ENCODE data around the gene PPP1R27.

The PPP1R27 gene, protein sequence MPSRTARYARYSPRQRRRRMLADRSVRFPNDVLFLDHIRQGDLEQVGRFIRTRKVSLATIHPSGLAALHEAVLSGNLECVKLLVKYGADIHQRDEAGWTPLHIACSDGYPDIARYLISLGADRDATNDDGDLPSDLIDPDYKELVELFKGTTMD

DNA sequence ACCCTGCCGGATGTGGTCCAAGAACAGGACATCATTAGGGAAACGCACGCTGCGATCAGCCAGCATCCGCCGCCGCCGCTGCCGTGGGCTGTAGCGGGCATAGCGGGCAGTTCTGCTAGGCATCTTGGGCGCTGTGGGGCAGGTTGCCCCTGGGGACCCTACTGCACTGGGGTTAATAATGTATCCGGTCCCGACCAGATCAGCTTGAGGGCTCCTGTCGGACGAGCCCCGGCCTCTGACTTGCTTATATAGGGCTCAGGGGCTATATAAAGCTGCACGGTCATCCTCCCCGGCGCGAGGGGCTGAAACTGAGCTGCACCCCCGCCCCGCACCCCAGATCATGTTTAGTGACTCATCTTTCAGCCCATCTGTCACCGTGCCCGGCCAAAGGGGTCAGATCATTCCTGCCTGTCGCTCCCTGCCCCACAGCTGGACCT, at the start of gene PPP1R27:
PPP1R27 (minus strand) TSS at position 220 of the 437 bp plus-strand sequence; CDS start at position 123, 97 bp downstream.
- DNase-seq (ENCODE audit: low read depth in 1 of 2, low spot score in 1 of 2), result no peak
- TF ChIP-seq JUND (IDR thresholded peaks at IDR 0.05; ENCODE audit: low read depth), result no peak
- in situ Hi-C loops (cut with HindIII; ENCODE audit: low pct_unique_long_range_greater_than_20kb, low sequenced_read_pairs), result no loop called here

- no peak for TF ChIP-seq JUND (IDR thresholded peaks at IDR 0.05; ENCODE audit: low read depth)
- in situ Hi-C loops (cut with HindIII; ENCODE audit: low pct_unique_long_range_greater_than_20kb, low sequenced_read_pairs), result no loop called here
- peak in 1 of 2 experiments; percentile 42 for DNase-seq (ENCODE audit: low read depth in 1 of 2, low spot score in 1 of 2)
These were observed 49.7 kb upstream of the PPP1R27 start for GRCh38 chr17:81884520-81884919.

DNA sequence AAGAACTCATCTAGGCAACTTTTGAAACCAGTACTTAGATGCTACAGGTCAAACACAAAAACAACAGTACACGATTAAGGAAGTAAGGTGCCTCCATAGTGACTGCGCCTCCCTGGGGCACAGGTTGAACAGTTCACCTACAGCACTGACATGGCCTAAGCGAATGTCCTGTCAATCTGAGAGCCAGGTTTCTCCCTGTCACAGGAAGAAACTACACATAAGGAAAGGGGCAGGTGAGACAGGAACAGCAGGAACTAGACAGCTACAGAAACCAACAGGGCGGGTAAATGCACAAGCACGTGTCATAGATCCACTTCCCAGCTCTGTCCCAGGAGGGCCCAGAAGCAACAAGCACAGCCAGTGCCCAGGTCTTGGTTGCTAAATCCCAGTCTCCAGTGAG, 44.3 kb upstream of the PPP1R27 start:
- in situ Hi-C loops (cut with HindIII; ENCODE audit: low pct_unique_long_range_greater_than_20kb, low sequenced_read_pairs), result no loop called here
- TF ChIP-seq JUND (IDR thresholded peaks at IDR 0.05; ENCODE audit: low read depth), result no peak
- peak in 1 of 2 experiments; percentile 43 for DNase-seq (ENCODE audit: low read depth in 1 of 2, low spot score in 1 of 2)

- in situ Hi-C loops (cut with HindIII; ENCODE audit: low pct_unique_long_range_greater_than_20kb, low sequenced_read_pairs), result no loop called here
These were observed 43.4 kb upstream of the PPP1R27 start for GRCh38 chr17:81878294-81878693.

DNA sequence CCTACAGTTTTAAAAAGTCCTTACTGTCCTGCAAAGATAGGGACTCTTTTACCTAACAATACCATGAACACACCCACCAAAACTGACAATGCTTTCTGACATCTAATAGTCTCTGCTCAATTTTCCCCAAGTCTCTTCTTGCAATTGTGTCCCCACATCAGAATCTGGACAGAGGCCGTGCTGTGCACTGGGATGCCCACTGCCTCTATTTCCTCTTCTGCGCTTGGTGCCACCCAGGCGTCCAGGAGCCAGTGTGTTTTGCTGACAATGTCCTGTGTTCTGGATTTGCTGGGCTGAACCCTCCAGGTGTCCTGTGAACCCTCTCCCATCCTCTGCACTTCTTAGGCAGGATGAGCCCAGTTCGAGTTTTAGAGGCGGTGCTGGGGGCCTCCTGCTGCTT, 42.7 kb upstream of the PPP1R27 start:
- TF ChIP-seq JUND (IDR thresholded peaks at IDR 0.05; ENCODE audit: low read depth), result no peak
- in situ Hi-C loops (cut with HindIII; ENCODE audit: low pct_unique_long_range_greater_than_20kb, low sequenced_read_pairs), result no loop called here
- DNase-seq (ENCODE audit: low read depth in 1 of 2, low spot score in 1 of 2), result no peak

More at GRCh38 chr17:81878294-81878693, 43.4 kb upstream of the PPP1R27 start:
- no peak for TF ChIP-seq JUND (IDR thresholded peaks at IDR 0.05; ENCODE audit: low read depth)
- no peak for DNase-seq (ENCODE audit: low read depth in 1 of 2, low spot score in 1 of 2)

GRCh38 chr17:81871387-81872230, 36.8 kb upstream of the PPP1R27 start:
- peak; percentile 95 to 96 for DNase-seq (ENCODE audit: low read depth in 1 of 2, low spot score in 1 of 2)
- in situ Hi-C loops (cut with HindIII; ENCODE audit: low pct_unique_long_range_greater_than_20kb, low sequenced_read_pairs), result no loop called here
- TF ChIP-seq JUND (IDR thresholded peaks at IDR 0.05; ENCODE audit: low read depth), result no peak

GRCh38 chr17:81870981-81871386, 36.1 kb upstream of the PPP1R27 start, which contains the start of gene ARHGDIA:
Gene ARHGDIA, minus strand, starts transcription at chr17:81871337. Its CDS starts 1,407 bp downstream, at chr17:81869930.
- no peak for TF ChIP-seq JUND (IDR thresholded peaks at IDR 0.05; ENCODE audit: low read depth)
- in situ Hi-C loops (cut with HindIII; ENCODE audit: low pct_unique_long_range_greater_than_20kb, low sequenced_read_pairs), result no loop called here
- DNase-seq (ENCODE audit: low read depth in 1 of 2, low spot score in 1 of 2), result no peak

DNA sequence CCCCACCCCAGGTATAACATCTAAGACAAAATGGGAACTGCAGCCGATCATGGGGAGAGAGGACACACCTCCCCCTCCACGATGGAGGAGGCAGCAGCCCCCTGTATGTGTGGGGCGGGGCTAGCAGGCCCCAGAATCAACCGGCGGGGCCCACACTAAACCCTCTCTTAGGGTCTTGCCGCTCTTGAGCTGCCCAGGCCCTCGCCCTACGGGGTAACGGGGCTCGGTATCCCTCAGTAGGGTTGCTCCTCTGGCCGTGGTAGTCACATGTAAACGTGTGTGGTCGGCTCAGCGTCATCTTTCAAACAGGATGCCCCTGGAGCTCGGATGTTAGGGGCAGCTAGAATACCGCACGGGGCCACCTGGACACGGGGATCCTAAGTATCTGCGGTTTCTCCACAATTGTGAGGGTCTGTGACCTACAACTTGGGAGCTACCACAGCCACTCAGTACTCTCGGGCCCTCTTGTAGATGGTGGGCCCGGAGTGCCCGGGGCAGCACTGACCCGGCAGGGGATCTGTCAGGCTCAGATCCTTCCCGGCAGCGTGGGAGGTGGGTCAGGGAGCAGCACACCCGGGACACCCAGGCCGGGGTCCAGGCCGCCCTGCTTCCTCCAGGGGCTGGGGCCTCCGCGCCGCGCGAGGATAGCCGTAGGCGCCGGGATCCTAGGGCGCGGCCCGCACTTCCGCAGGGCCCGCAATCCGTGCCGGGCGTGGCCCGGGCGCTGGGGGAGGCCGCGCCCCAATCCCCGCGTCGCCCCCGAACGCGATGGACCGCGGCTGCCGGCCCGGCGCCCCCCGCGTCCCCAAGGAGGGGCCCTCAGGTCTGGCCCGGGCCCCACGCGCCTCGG, 35.5 kb upstream of the PPP1R27 start:
- peak in 1 of 2 experiments; percentile 58 for DNase-seq (ENCODE audit: low read depth in 1 of 2, low spot score in 1 of 2)
- in situ Hi-C loops (cut with HindIII; ENCODE audit: low pct_unique_long_range_greater_than_20kb, low sequenced_read_pairs), result no loop called here
- no peak for TF ChIP-seq JUND (IDR thresholded peaks at IDR 0.05; ENCODE audit: low read depth)

- in situ Hi-C loops (cut with HindIII; ENCODE audit: low pct_unique_long_range_greater_than_20kb, low sequenced_read_pairs), result no loop called here
- TF ChIP-seq JUND (IDR thresholded peaks at IDR 0.05; ENCODE audit: low read depth), result no peak
- peak in 1 of 2 experiments; percentile 55 for DNase-seq (ENCODE audit: low read depth in 1 of 2, low spot score in 1 of 2)
These were observed 34.6 kb upstream of the PPP1R27 start for GRCh38 chr17:81869221-81870130.

- TF ChIP-seq JUND (IDR thresholded peaks at IDR 0.05; ENCODE audit: low read depth), result no peak
- in situ Hi-C loops (cut with HindIII; ENCODE audit: low pct_unique_long_range_greater_than_20kb, low sequenced_read_pairs), result no loop called here
- peak; percentile 69 to 93 for DNase-seq (ENCODE audit: low read depth in 1 of 2, low spot score in 1 of 2)
These were observed 33.9 kb upstream of the PPP1R27 start for GRCh38 chr17:81868674-81869220.

- in situ Hi-C loops (cut with HindIII; ENCODE audit: low pct_unique_long_range_greater_than_20kb, low sequenced_read_pairs), result no loop called here
- DNase-seq (ENCODE audit: low read depth in 1 of 2, low spot score in 1 of 2), result peak; percentile 38 to 68
- no peak for TF ChIP-seq JUND (IDR thresholded peaks at IDR 0.05; ENCODE audit: low read depth)
These were observed 33.3 kb upstream of the PPP1R27 start for GRCh38 chr17:81867991-81868673.

Measured in T47D (cell line).